GM23338 (cell line): Measurements from ENCODE around the gene MLEC. TPM values are rescaled to one million over a fixed set of nuclear protein-coding genes. Genes with fewer than 3 reads are reported as not detected.
A peak's percentile ranks its signal among the peaks of the same experiment; 100 is the strongest.

Experiments used
- ATAC-seq: fragments of 200-7000 bp; cut with Tn5 transposase; 3 replicates; pipeline ENCODE4 v1.9.1; 2020
- DNase-seq: peaks from one replicate; pipeline ENCODE4 v3.0.0-alpha.2; 2015; ENCODE audit warnings: low spot score
- H2AFZ ChIP-seq: fragments of 200-600 bp; sonication (generic); 2 replicates; pipeline ENCODE4 v1.8.0; 2016; ENCODE audit warnings: antibody characterized with exemption, mild to moderate bottlenecking, moderate library complexity
- H3F3A ChIP-seq: fragments of 200-600 bp; sonication (generic); replicated peaks from 2 replicates; pipeline ENCODE4 v1.8.0; 2017; ENCODE audit warnings: antibody characterized with exemption, mixed run types, low read depth
- H3K27ac ChIP-seq: fragments of 200-600 bp; sonication (generic); 2 replicates; pipeline ENCODE4 v1.6.1; 2016; ENCODE audit warnings: low read depth
- H3K27me3 ChIP-seq: fragments of 200-600 bp; sonication (generic); 2 replicates; pipeline ENCODE4 v1.8.0; 2016; ENCODE audit warnings: mild to moderate bottlenecking, mixed run types, moderate library complexity; ENCODE audit not compliant: insufficient read depth
- H3K36me3 ChIP-seq: fragments of 200-600 bp; sonication (generic); 2 replicates; pipeline ENCODE4 v1.8.0; 2016; ENCODE audit warnings: mild to moderate bottlenecking; ENCODE audit not compliant: insufficient read depth
- H3K4me1 ChIP-seq: fragments of 200-600 bp; sonication (generic); 2 replicates; pipeline ENCODE4 v1.8.0; 2016; ENCODE audit warnings: mild to moderate bottlenecking, moderate library complexity; ENCODE audit not compliant: insufficient read depth
- H3K4me2 ChIP-seq: fragments of 200-600 bp; sonication (generic); 2 replicates; pipeline ENCODE4 v1.7.1; 2017; ENCODE audit warnings: mixed run types
- H3K4me3 ChIP-seq: fragments of 200-600 bp; sonication (generic); 2 replicates; pipeline ENCODE4 v1.6.1; 2016; ENCODE audit warnings: mixed run types
- H3K79me2 ChIP-seq: fragments of 200-600 bp; sonication (generic); replicated peaks from 2 replicates; pipeline ENCODE4 v1.8.0; 2017; ENCODE audit warnings: mild to moderate bottlenecking; ENCODE audit not compliant: insufficient read depth
- H3K9me2 ChIP-seq: fragments of 200-600 bp; sonication (generic); 2 replicates; pipeline ENCODE4 v1.8.0; 2017; ENCODE audit not compliant: insufficient read depth
- H4K20me1 ChIP-seq: fragments of 200-600 bp; sonication (generic); replicated peaks from 2 replicates; pipeline ENCODE4 v1.8.0; 2017; ENCODE audit warnings: mild to moderate bottlenecking; ENCODE audit not compliant: insufficient read depth
- H3K27ac Mint-ChIP-seq: 2 replicates; pipeline ENCODE4 v1.8.0; 2020; ENCODE audit warnings: inconsistent platforms, mild to moderate bottlenecking, moderate library complexity, mixed read lengths
- H3K27me3 Mint-ChIP-seq: 3 replicates; pipeline ENCODE4 v1.8.0; 2022; ENCODE audit warnings: low read depth, mild to moderate bottlenecking, moderate library complexity, mixed read lengths, inconsistent platforms; ENCODE audit not compliant: insufficient read depth, poor library complexity
- H3K36me3 Mint-ChIP-seq: 3 replicates; pipeline ENCODE4 v1.8.0; 2021; ENCODE audit warnings: low read depth, mild to moderate bottlenecking, inconsistent platforms, moderate library complexity, mixed read lengths
- H3K4me1 Mint-ChIP-seq: 3 replicates; pipeline ENCODE4 v1.8.0; 2020; ENCODE audit warnings: mild to moderate bottlenecking, inconsistent platforms, mixed read lengths
- H3K4me3 Mint-ChIP-seq: 3 replicates; pipeline ENCODE4 v1.8.0; 2021; ENCODE audit warnings: moderate library complexity, mild to moderate bottlenecking, inconsistent platforms, mixed read lengths
- H3K9me3 Mint-ChIP-seq: 3 replicates; pipeline ENCODE4 v1.8.0; 2020; ENCODE audit warnings: moderate library complexity, mild to moderate bottlenecking, inconsistent platforms, mixed read lengths
- CREB1 ChIP-seq: fragments of 250-450 bp; sonication (Bioruptor Pico); IDR thresholded peaks from 2 replicates; pipeline ENCODE4 v1.5.0; 2020; ENCODE audit warnings: low read depth, mild to moderate bottlenecking, moderate library complexity
- ETS1 ChIP-seq: IDR thresholded peaks from 2 replicates; pipeline ENCODE4 v1.6.1; 2016; ENCODE audit warnings: antibody characterized with exemption
- EZH2 ChIP-seq: fragments of 200-600 bp; sonication (generic); IDR thresholded peaks from one replicate; pipeline ENCODE4 v1.8.0; 2017; ENCODE audit warnings: antibody characterized with exemption, mild to moderate bottlenecking, low read depth; ENCODE audit not compliant: unreplicated experiment
- EZH2phosphoT487 ChIP-seq: fragments of 200-600 bp; sonication (generic); IDR thresholded peaks from one replicate; pipeline ENCODE4 v1.8.1; 2018; ENCODE audit warnings: antibody characterized with exemption; ENCODE audit not compliant: unreplicated experiment
- JUNB ChIP-seq: IDR thresholded peaks from one replicate; pipeline ENCODE4 v1.6.1; 2016; ENCODE audit warnings: antibody characterized with exemption; ENCODE audit not compliant: unreplicated experiment
- NANOG ChIP-seq: IDR thresholded peaks from 2 replicates; pipeline ENCODE4 v1.6.1; 2016; ENCODE audit warnings: antibody characterized with exemption, borderline replicate concordance
- POLR2AphosphoS5 ChIP-seq: IDR thresholded peaks from 2 replicates; pipeline ENCODE4 v1.6.1; 2016; ENCODE audit warnings: antibody characterized with exemption, low read depth
- STAT1 ChIP-seq: IDR thresholded peaks from one replicate; pipeline ENCODE4 v1.6.1; 2016; ENCODE audit warnings: antibody characterized with exemption; ENCODE audit not compliant: unreplicated experiment
- ZNF114 ChIP-seq: fragments of 250-450 bp; sonication (Bioruptor Pico); IDR thresholded peaks from 2 replicates; pipeline ENCODE4 v1.5.0; 2020; ENCODE audit warnings: mild to moderate bottlenecking, moderate library complexity
- ZNF331 ChIP-seq: fragments of 250-450 bp; sonication (Bioruptor Pico); IDR thresholded peaks from 2 replicates; pipeline ENCODE4 v1.5.0; 2020; ENCODE audit warnings: low read depth, mild to moderate bottlenecking, moderate library complexity
- ZNF462 ChIP-seq: fragments of 250-450 bp; sonication (Bioruptor Pico); IDR thresholded peaks from 2 replicates; pipeline ENCODE4 v1.5.0; 2020; ENCODE audit warnings: mild to moderate bottlenecking, moderate library complexity
- polyA plus RNA-seq: library from polyadenylated mRNA; unstranded; fragments of >200 nt; fragmentation: Nextera tagmentation; extraction: Ambion mirVana; gene quantifications from 2 replicates; pipeline ENCODE4 v1.2.1, GENCODE V29; 2016
- total RNA-seq: library from RNA; depleted of rRNA; stranded (reverse); fragments of >200 nt; shearing (Covaris generic); gene quantifications from 2 replicates; pipeline ENCODE4 v1.2.3, GENCODE V29; 2014
- TF ChIP-seq, protein P1 (sequence below): IDR thresholded peaks from one replicate; pipeline ENCODE4 v1.6.1; 2018; ENCODE audit warnings: antibody characterized with exemption; ENCODE audit not compliant: unreplicated experiment
- TF ChIP-seq, protein P2 (sequence below), 2 experiments: fragments of 200-600 bp in 1 of 2; sonication (generic) in 1 of 2; conservative IDR thresholded peaks; 2 replicates each; pipeline versions ENCODE4 v1.5.1 to v1.6.1; 2016 to 2017; ENCODE audit warnings: antibody characterized with exemption in 2 of 2, low read depth in 2 of 2, mild to moderate bottlenecking in 2 of 2, moderate library complexity in 1 of 2

The MLEC gene
- total and polyA plus RNA-seq, 2 experiments from 2014 or later: 225 to 264 TPM

GRCh38 chr12:120710805-120711296, 23.9 kb downstream of the MLEC start:
- TF ChIP-seq ZNF331 (CRISPR knock-in tag): no peak
- TF ChIP-seq CREB1 (CRISPR knock-in tag): no peak
- TF ChIP-seq ZNF462: no peak
- no peak for TF ChIP-seq NANOG
- TF ChIP-seq, protein P1, sequence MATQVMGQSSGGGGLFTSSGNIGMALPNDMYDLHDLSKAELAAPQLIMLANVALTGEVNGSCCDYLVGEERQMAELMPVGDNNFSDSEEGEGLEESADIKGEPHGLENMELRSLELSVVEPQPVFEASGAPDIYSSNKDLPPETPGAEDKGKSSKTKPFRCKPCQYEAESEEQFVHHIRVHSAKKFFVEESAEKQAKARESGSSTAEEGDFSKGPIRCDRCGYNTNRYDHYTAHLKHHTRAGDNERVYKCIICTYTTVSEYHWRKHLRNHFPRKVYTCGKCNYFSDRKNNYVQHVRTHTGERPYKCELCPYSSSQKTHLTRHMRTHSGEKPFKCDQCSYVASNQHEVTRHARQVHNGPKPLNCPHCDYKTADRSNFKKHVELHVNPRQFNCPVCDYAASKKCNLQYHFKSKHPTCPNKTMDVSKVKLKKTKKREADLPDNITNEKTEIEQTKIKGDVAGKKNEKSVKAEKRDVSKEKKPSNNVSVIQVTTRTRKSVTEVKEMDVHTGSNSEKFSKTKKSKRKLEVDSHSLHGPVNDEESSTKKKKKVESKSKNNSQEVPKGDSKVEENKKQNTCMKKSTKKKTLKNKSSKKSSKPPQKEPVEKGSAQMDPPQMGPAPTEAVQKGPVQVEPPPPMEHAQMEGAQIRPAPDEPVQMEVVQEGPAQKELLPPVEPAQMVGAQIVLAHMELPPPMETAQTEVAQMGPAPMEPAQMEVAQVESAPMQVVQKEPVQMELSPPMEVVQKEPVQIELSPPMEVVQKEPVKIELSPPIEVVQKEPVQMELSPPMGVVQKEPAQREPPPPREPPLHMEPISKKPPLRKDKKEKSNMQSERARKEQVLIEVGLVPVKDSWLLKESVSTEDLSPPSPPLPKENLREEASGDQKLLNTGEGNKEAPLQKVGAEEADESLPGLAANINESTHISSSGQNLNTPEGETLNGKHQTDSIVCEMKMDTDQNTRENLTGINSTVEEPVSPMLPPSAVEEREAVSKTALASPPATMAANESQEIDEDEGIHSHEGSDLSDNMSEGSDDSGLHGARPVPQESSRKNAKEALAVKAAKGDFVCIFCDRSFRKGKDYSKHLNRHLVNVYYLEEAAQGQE: no peak
- no peak for TF ChIP-seq ETS1
- no peak for TF ChIP-seq EZH2
- TF ChIP-seq JUNB: no peak
- TF ChIP-seq EZH2phosphoT487: no peak
- TF ChIP-seq, protein P2, sequence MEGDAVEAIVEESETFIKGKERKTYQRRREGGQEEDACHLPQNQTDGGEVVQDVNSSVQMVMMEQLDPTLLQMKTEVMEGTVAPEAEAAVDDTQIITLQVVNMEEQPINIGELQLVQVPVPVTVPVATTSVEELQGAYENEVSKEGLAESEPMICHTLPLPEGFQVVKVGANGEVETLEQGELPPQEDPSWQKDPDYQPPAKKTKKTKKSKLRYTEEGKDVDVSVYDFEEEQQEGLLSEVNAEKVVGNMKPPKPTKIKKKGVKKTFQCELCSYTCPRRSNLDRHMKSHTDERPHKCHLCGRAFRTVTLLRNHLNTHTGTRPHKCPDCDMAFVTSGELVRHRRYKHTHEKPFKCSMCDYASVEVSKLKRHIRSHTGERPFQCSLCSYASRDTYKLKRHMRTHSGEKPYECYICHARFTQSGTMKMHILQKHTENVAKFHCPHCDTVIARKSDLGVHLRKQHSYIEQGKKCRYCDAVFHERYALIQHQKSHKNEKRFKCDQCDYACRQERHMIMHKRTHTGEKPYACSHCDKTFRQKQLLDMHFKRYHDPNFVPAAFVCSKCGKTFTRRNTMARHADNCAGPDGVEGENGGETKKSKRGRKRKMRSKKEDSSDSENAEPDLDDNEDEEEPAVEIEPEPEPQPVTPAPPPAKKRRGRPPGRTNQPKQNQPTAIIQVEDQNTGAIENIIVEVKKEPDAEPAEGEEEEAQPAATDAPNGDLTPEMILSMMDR (conservative IDR thresholded peaks at IDR 0.05; ENCODE audit: low read depth in 2 of 2): no peak
- no peak for TF ChIP-seq STAT1
- TF ChIP-seq POLR2AphosphoS5: no peak
- TF ChIP-seq ZNF114 (CRISPR knock-in tag): no peak
- H3K4me3 ChIP-seq: peak overlapping the region; percentile 92
- H3K9me3 Mint-ChIP-seq: no peaks in the 10 kb centered on the region
- peaks cover 8% of the 10 kb centered on the region for H3K4me1 ChIP-seq
- peaks cover 22% of the 10 kb centered on the region; the same call in 1 of the 2 replicates for H3F3A ChIP-seq
- H3K4me2 ChIP-seq: peak overlapping the region; percentile 97
- H3K36me3 Mint-ChIP-seq: peaks cover 30% of the 10 kb centered on the region
- no peak overlapping the region; the same call in 1 of the 2 replicates for H3K27ac Mint-ChIP-seq
- peaks cover 8% of the 10 kb centered on the region for H4K20me1 ChIP-seq
- no peaks in the 10 kb centered on the region for H3K27me3 ChIP-seq
- peaks cover 38% of the 10 kb centered on the region for H3K79me2 ChIP-seq
- H2AFZ ChIP-seq: 0 out of 2 replicates have a peak overlapping the region, but pooled peaks have one; percentile 32
- peaks cover 5% of the 10 kb centered on the region for H3K27me3 Mint-ChIP-seq
- DNase-seq: peak; percentile 60
- peaks cover 13% of the 10 kb centered on the region for H3K36me3 ChIP-seq
- H3K4me3 Mint-ChIP-seq: peak overlapping the region; percentile 81
- ATAC-seq: peak; percentile 47
- H3K9me2 ChIP-seq: no peaks in the 10 kb centered on the region
- H3K4me1 Mint-ChIP-seq: peaks cover 20% of the 10 kb centered on the region
- H3K27ac ChIP-seq: no peak overlapping the region; the same call in 1 of the 2 replicates
